ENCODE data around the gene ASAP3. TPM values are rescaled to one million over a fixed set of nuclear protein-coding genes. Genes with fewer than 3 reads are reported as not detected.

The ASAP3 gene
- total RNA-seq: 16.6 and 36.1 TPM in 2 replicates

GRCh38 chr1:23483321-23484252 lies at the start of gene ASAP3:
Gene ASAP3, minus strand, starts transcription at chr1:23484179. Its CDS starts 46 bp downstream, at chr1:23484133.

GRCh38 chr1:23530747-23531561 lies 47.0 kb upstream of the ASAP3 start, which contains the start of gene E2F2:
Gene E2F2, minus strand, starts transcription at chr1:23531233. Its CDS starts 440 bp downstream, at chr1:23530793.

GRCh38 chr1:23424293-23425192 lies 59.4 kb downstream of the ASAP3 start, which contains the start of gene TCEA3:
Gene TCEA3, minus strand, starts transcription at chr1:23424748. Its CDS starts 115 bp downstream, at chr1:23424633.

Other genes starting within 250 kb of the ASAP3 start
- gene HNRNPR, start 139.9 kb downstream of the ASAP3 start, total RNA-seq: 72.9 and 92.8 TPM in 2 replicates
- gene ZNF436, start 114.3 kb downstream of the ASAP3 start, total RNA-seq: 10.1 and 13.5 TPM in 2 replicates
- gene TCEA3, start 59.4 kb downstream of the ASAP3 start, total RNA-seq: 6.4 and 25.4 TPM in 2 replicates
- under 0.01 and 2.7 TPM in 2 replicates for gene E2F2, start 47.1 kb upstream of the ASAP3 start, total RNA-seq
- 156 and 168 TPM in 2 replicates for gene ID3, start 75.3 kb upstream of the ASAP3 start, total RNA-seq
- 344 and 681 TPM in 2 replicates for gene RPL11, start 207.6 kb upstream of the ASAP3 start, total RNA-seq